Measurements from ENCODE around the gene TMEM87A.

Gene TMEM87A

GRCh38 chr15:42282344-42282743, 9.1 kb upstream of the TMEM87A start:
- H3K27ac ChIP-seq = peak overlapping the region; percentile 52; the same call in 1 of the 2 replicates

DNA sequence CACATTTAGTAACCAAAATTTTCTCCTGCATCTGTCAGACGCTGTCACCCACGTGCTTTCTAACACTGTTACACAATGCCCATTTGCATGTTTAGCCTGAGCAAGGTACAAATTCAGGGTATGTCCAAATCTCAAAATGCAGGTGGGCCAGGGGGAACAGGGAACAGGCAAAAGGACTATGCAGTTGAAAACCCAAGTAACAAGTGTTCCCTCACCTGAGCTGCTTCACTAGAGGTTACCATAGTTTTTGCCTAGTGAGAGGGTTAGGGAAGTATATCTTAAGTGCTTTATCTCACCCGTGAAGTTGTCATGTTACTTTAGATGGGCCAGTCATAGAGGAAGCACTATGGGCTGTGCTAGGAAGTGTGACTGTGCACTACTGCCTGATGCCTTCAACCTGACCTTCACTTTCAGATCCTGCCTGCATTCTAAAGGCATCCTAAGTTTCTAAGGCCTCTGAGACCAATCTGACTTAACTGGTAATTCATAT, 6.0 kb upstream of the TMEM87A start:
- TF ChIP-seq CTCF (conservative IDR thresholded peaks at IDR 0.05) (no peak), ZFX (IDR thresholded peaks at IDR 0.05) (no peak)
- no peak overlapping the region for H3K27ac ChIP-seq

More at GRCh38 chr15:42282344-42282743, 9.1 kb upstream of the TMEM87A start:
- TF ChIP-seq ZFX (IDR thresholded peaks at IDR 0.05) (no peak), CTCF (conservative IDR thresholded peaks at IDR 0.05) (no peak)

GRCh38 chr15:42276762-42277161, 3.5 kb upstream of the TMEM87A start:
- TF ChIP-seq ZFX (IDR thresholded peaks at IDR 0.05) = no peak
- TF ChIP-seq CTCF (conservative IDR thresholded peaks at IDR 0.05) = no peak
- no peak overlapping the region for H3K27ac ChIP-seq

DNA sequence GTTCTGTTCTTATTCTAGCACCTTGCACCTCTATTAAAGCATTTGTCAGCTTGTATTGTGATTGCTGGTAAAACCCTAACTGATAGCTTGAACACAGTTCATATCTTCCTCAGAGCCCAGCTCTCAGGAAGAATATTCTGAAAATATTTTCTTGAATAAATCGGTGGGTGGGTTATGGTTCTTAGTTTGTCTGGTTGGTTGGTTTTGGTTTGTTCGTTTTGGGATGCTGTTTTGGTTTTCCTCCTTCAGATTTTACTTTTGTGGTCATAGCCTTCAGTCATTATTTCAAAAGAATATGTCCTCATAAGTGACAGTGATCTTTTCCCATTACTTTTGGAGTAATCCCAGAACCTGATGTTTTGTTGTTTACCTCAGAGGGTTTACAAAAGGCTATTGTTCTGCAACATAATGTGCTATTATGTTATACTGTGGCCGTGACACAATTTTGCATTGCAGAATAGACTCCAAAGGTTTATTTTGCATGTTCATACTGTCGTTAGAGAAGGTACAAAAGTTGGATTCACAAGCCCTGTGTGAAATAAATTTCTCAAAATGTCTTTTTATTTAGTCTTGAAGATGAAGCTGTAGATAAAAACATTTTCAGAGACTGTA, 2.7 kb upstream of the TMEM87A start:
- H3K27ac ChIP-seq = no peak overlapping the region
- TF ChIP-seq ZFX (IDR thresholded peaks at IDR 0.05) (no peak), CTCF (conservative IDR thresholded peaks at IDR 0.05) (no peak)

DNA sequence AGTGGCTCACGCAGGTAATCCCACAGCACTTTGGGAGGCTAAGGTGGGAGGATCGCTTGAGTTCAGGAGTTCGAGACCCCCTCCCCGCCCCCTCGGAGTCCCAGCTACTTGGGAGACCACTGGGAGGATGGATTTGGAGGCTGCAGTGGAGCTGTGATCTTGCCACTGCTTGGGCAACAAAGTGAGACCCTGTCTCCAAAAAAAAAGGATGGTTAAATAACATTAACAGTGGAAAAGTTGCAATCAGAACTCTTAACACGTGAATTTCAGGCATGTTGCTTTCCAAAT, 1.4 kb upstream of the TMEM87A start:
- TF ChIP-seq ZFX (IDR thresholded peaks at IDR 0.05) (no peak), CTCF (conservative IDR thresholded peaks at IDR 0.05) (no peak)
- peak overlapping the region; percentile 93 for H3K27ac ChIP-seq

DNA sequence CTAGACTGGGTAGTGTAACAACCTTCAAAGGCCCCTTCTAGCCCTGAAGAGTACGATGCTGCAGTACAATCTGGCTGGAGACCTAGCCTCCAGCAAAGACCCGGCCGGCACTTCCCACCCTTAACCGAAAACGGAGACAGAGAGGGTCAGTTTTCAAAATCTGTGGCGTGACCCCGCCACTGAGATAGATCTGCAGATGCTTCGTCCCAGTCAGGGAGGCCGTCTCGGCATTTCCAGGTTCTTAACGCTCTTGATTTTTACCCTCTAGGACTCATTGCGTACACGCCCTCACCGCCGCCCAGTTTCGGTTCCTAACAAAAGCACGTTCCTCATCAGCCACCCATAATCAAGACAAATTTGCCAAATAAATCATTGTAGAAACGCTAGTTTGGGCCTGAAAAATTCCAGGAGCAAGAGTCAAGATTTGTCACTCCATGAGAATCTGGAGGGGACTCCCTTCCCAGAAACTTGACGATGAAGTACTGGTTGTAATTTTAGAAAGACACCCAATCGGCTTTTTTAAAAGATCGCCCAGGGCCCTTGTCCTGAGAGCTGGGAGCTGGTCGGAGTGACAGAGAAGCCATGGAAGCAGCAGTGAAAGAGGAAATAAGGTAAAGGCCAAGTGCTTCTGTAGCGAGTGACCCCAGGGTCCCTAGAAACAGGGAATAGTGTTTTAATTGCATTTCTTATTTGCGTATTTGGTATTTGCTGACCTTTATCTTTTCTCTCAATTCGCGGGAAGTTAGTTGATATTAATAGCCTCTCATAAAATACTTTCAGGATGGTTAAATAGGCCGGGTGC, 868 bp upstream of the TMEM87A start:
- TF ChIP-seq ZFX (IDR thresholded peaks at IDR 0.05) = peak; percentile 34; the same call in 1 of the 2 replicates
- no peak for TF ChIP-seq CTCF (conservative IDR thresholded peaks at IDR 0.05)
- peak overlapping the region; percentile 93 for H3K27ac ChIP-seq

- H3K27ac ChIP-seq = no peak overlapping the region
- TF ChIP-seq ZFX (IDR thresholded peaks at IDR 0.05) (no peak), CTCF (conservative IDR thresholded peaks at IDR 0.05) (no peak)
Observed at GRCh38 chr15:42270996-42271395, 2.2 kb downstream of the TMEM87A start.

All from C4-2B (cell line).